OCI-LY7 (cell line): ENCODE data around the gene ZFHX3.

Source experiments
- EZH2phosphoT487 ChIP-seq: fragments of 200-600 bp; sonication (generic); IDR thresholded peaks from 2 replicates; pipeline ENCODE4 v1.6.1; 2018; ENCODE audit warnings: low read depth, borderline replicate concordance, mild to moderate bottlenecking, mixed run types, antibody characterized with exemption, low read length, moderate library complexity, mixed read lengths
- TF ChIP-seq, protein P1 (sequence below): fragments of 200-600 bp; sonication (generic); conservative IDR thresholded peaks from 2 replicates; pipeline ENCODE4 v1.5.1; 2014; ENCODE audit warnings: mild to moderate bottlenecking, antibody characterized with exemption, low read length, moderate library complexity, mixed read lengths

DNA sequence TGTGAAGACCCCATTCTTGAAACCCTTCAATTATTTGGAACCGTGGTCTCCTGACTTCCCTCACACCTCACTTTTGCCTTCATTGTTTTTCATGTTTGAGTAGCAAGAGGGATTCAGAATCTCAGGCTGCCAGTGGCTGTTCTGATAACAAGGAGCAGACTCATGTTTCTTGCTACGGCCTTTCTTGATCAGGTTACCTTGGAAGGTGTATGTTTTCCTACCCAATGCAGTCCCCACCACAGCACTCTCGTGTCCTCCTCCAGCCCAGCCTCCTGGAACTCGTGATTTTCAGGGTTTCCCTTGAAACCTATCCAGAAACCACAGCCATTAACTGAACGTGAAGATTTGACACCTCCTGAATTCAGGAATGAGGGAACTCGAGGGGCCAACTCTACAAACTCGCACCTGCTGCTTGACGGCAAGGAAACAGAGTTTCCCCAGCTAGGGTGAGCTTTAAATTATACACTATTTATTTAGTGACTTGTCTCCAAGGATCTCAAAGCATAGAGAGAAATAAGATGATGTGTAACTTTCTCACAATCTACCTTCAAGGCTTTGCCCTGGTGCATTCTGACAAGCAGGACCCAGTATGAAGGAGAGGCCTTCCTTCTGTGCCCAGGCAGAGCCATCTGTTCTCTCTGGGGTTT is 1.6 kb downstream of the ZFHX3 start:
- TF ChIP-seq, protein P1, sequence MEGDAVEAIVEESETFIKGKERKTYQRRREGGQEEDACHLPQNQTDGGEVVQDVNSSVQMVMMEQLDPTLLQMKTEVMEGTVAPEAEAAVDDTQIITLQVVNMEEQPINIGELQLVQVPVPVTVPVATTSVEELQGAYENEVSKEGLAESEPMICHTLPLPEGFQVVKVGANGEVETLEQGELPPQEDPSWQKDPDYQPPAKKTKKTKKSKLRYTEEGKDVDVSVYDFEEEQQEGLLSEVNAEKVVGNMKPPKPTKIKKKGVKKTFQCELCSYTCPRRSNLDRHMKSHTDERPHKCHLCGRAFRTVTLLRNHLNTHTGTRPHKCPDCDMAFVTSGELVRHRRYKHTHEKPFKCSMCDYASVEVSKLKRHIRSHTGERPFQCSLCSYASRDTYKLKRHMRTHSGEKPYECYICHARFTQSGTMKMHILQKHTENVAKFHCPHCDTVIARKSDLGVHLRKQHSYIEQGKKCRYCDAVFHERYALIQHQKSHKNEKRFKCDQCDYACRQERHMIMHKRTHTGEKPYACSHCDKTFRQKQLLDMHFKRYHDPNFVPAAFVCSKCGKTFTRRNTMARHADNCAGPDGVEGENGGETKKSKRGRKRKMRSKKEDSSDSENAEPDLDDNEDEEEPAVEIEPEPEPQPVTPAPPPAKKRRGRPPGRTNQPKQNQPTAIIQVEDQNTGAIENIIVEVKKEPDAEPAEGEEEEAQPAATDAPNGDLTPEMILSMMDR, result no peak
- TF ChIP-seq EZH2phosphoT487, result no peak
